Hepatocyte (in vitro differentiated cells): ENCODE results near the gene CCT5. TPM values are rescaled to one million over a fixed set of nuclear protein-coding genes. Genes with fewer than 3 reads are reported as not detected.
"Not testable (repeated sequence)": the region's sequence is repeated elsewhere in the genome, so short reads cannot be mapped to it uniquely, and the experiment has no call there.

Experiments used
- DNase-seq: peaks from one replicate; pipeline ENCODE4 v3.0.0-alpha.2; 2016; ENCODE audit warnings: low spot score
- H2AFZ ChIP-seq: fragments of 200-600 bp; sonication (generic); 2 replicates; pipeline ENCODE4 v1.6.0; 2016; ENCODE audit warnings: antibody characterized with exemption, mild to moderate bottlenecking
- H3K27ac ChIP-seq: fragments of 200-600 bp; sonication (generic); 2 replicates; pipeline ENCODE4 v1.5.1; 2016; ENCODE audit warnings: mild to moderate bottlenecking
- H3K27me3 ChIP-seq: fragments of 200-600 bp; sonication (generic); 2 replicates; pipeline ENCODE4 v1.6.1; 2016
- H3K36me3 ChIP-seq: fragments of 200-600 bp; sonication (generic); replicated peaks from 2 replicates; pipeline ENCODE4 v1.5.1; 2016; ENCODE audit warnings: low read depth; ENCODE audit not compliant: insufficient read depth
- H3K4me1 ChIP-seq: fragments of 200-600 bp; sonication (generic); 2 replicates; pipeline ENCODE4 v1.5.1; 2016; ENCODE audit warnings: mild to moderate bottlenecking, moderate library complexity; ENCODE audit not compliant: insufficient read depth
- H3K4me2 ChIP-seq: fragments of 200-600 bp; sonication (generic); 2 replicates; pipeline ENCODE4 v1.6.0; 2016
- H3K4me3 ChIP-seq: fragments of 200-600 bp; sonication (generic); 2 replicates; pipeline ENCODE4 v1.5.1; 2016; ENCODE audit warnings: mild to moderate bottlenecking
- H3K79me2 ChIP-seq: fragments of 200-600 bp; sonication (generic); 2 replicates; pipeline ENCODE4 v1.6.0; 2017; ENCODE audit warnings: mild to moderate bottlenecking
- H3K9me2 ChIP-seq: fragments of 200-600 bp; sonication (generic); replicated peaks from 2 replicates; pipeline ENCODE4 v1.6.0; 2017; ENCODE audit warnings: mild to moderate bottlenecking; ENCODE audit not compliant: insufficient read depth
- H3K9me3 ChIP-seq: fragments of 200-600 bp; sonication (generic); 2 replicates; pipeline ENCODE4 v1.5.1; 2016; ENCODE audit warnings: low read depth, mild to moderate bottlenecking
- H4K20me1 ChIP-seq: fragments of 200-600 bp; sonication (generic); 2 replicates; pipeline ENCODE4 v1.6.0; 2016; ENCODE audit warnings: mild to moderate bottlenecking; ENCODE audit not compliant: insufficient read depth, poor library complexity, severe bottlenecking
- EZH2 ChIP-seq: fragments of 200-600 bp; sonication (generic); IDR thresholded peaks from 2 replicates; pipeline ENCODE4 v1.6.1; 2016; ENCODE audit warnings: antibody characterized with exemption, mild to moderate bottlenecking, borderline replicate concordance
- EZH2phosphoT487 ChIP-seq: fragments of 200-600 bp; sonication (generic); IDR thresholded peaks from one replicate; pipeline ENCODE4 v1.6.1; 2018; ENCODE audit warnings: antibody characterized with exemption, mild to moderate bottlenecking, low read depth, moderate library complexity; ENCODE audit not compliant: unreplicated experiment, severe bottlenecking
- WGBS: methylation state at CpG from one replicate; pipeline ENCODE4 v1.1.6; 2016; ENCODE audit warnings: low lambda C conversion rate; ENCODE audit errors: missing lambda C conversion rate; 5-methylcytosine and 5-hydroxymethylcytosine counted together
- polyA plus RNA-seq: library from polyadenylated mRNA; unstranded; fragments of >200 nt; fragmentation: Nextera tagmentation; extraction: Ambion mirVana; gene quantifications from 2 replicates; pipeline ENCODE4 v1.2.1, GENCODE V29; 2016
- total RNA-seq: library from RNA; depleted of rRNA; stranded (reverse); fragments of >200 nt; gene quantifications from 2 replicates; pipeline ENCODE4 v1.2.3, GENCODE V29; 2014
- TF ChIP-seq, protein P1 (sequence below): fragments of 200-600 bp; sonication (generic); IDR thresholded peaks from 2 replicates; pipeline ENCODE4 v1.5.1; 2016; ENCODE audit warnings: antibody characterized with exemption, mild to moderate bottlenecking; ENCODE audit not compliant: poor library complexity

The CCT5 gene
- total and polyA plus RNA-seq, 2 experiments from 2014 or later = 203 to 282 TPM

DNA sequence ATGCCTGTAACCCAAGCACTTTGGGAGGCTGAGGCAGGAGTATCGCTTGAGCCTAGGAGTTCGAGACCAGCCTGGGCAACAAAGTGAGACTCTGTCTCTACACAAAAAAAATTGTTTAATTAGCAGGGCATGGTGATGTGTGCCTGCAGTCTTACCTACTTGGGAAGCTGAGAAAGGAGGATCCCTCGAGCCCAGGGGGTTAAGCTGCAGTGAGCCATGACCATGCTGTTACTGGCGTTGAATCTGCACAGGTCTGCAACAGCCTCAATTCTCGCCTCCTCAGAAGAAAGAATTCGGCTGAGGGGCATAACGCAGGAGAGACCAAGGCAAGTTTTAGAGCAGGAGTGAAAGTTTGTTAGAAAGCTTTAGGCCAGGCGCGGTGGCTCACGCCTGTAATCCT lies 18.0 kb downstream of the CCT5 start:
- no peak overlapping the region for H3K27ac ChIP-seq
- no peak overlapping the region for H3K4me3 ChIP-seq
- H3K9me2 ChIP-seq = no peaks in the 10 kb centered on the region
- H3K36me3 ChIP-seq = peaks cover 4% of the 10 kb centered on the region
- no peaks in the 10 kb centered on the region for H4K20me1 ChIP-seq
- no peak overlapping the region for H2AFZ ChIP-seq
- no peak overlapping the region for H3K4me2 ChIP-seq
- 91% methylated on average over 10 of the region's 10 CpGs for WGBS
- H3K79me2 ChIP-seq = no peaks in the 10 kb centered on the region
- H3K27me3 ChIP-seq = no peaks in the 10 kb centered on the region
- no peaks in the 10 kb centered on the region for H3K9me3 ChIP-seq
- TF ChIP-seq, protein P1, sequence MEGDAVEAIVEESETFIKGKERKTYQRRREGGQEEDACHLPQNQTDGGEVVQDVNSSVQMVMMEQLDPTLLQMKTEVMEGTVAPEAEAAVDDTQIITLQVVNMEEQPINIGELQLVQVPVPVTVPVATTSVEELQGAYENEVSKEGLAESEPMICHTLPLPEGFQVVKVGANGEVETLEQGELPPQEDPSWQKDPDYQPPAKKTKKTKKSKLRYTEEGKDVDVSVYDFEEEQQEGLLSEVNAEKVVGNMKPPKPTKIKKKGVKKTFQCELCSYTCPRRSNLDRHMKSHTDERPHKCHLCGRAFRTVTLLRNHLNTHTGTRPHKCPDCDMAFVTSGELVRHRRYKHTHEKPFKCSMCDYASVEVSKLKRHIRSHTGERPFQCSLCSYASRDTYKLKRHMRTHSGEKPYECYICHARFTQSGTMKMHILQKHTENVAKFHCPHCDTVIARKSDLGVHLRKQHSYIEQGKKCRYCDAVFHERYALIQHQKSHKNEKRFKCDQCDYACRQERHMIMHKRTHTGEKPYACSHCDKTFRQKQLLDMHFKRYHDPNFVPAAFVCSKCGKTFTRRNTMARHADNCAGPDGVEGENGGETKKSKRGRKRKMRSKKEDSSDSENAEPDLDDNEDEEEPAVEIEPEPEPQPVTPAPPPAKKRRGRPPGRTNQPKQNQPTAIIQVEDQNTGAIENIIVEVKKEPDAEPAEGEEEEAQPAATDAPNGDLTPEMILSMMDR = no peak
- TF ChIP-seq EZH2phosphoT487 (no peak), EZH2 (no peak)
- H3K4me1 ChIP-seq = peaks cover 5% of the 10 kb centered on the region
- DNase-seq = no peak

DNA sequence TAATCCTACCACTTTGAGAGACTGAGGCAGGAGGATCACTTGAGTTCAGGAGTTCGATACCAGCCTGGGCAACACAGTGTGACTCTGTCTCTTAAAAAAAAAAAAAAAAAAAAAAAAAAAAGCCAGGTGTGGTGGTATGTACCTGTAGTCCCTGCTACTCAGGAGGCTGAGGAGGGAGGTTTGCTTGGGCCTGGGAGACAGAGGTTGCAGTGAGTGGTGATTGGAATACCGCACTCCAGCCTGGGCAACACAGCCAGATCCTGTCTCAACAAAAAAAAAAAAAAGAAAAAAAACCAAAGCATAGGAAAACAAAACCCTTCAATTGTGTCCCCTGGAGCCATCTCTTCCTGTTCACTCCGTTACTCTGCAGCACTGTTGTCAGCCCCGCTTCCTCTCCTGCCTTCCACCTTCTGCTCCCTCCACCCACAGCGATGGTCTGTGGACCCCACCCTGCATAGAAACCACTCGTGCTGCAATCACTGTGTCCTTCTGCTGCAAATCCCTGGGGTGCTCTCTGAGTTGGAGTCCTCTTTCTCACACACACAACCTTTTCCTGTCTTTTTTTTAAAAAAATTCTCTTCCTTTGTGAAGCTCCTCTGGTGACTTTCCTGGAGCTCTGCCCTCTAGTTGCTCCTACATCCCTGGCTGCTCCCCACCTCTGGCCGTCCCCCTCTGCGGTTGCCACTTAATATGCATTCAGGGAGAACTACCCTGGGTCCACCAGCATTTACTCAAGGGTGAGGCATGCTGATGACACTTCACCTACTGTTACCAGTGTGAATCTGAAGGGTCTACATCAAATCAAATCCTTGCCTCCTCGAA lies 22.2 kb downstream of the CCT5 start:
- H3K27ac ChIP-seq = no peak overlapping the region
- no peak for DNase-seq
- H2AFZ ChIP-seq = no peak overlapping the region
- H4K20me1 ChIP-seq = no peaks in the 10 kb centered on the region
- TF ChIP-seq, protein P1 = no peak
- TF ChIP-seq EZH2 = no peak
- TF ChIP-seq EZH2phosphoT487 = no peak
- no peaks in the 10 kb centered on the region for H3K36me3 ChIP-seq
- WGBS = 89% methylated on average over 9 of the region's 9 CpGs
- no peaks in the 10 kb centered on the region for H3K9me3 ChIP-seq
- H3K4me1 ChIP-seq = no peaks in the 10 kb centered on the region
- no peak overlapping the region for H3K4me3 ChIP-seq
- H3K9me2 ChIP-seq = no peaks in the 10 kb centered on the region
- H3K79me2 ChIP-seq = no peaks in the 10 kb centered on the region
- H3K4me2 ChIP-seq = no peak overlapping the region
- no peaks in the 10 kb centered on the region for H3K27me3 ChIP-seq

DNA sequence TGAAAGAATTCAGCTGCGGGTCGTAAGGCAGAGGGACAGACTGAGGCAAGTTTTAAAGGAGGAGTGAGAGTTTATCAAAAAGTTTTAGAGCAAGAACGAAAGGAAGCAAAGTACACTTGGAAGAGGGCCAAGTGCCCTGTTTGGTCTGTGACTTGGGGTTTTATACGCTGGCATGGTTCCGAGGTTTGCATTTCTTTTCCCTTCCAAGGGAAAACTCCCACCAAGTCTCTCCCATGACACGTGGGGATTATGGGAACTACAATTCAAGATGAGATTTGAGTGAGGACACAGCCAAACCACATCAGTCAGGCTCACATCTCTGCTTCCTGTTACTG lies 22.8 kb downstream of the CCT5 start:
- not testable (repeated sequence) for H3K36me3 ChIP-seq

DNA sequence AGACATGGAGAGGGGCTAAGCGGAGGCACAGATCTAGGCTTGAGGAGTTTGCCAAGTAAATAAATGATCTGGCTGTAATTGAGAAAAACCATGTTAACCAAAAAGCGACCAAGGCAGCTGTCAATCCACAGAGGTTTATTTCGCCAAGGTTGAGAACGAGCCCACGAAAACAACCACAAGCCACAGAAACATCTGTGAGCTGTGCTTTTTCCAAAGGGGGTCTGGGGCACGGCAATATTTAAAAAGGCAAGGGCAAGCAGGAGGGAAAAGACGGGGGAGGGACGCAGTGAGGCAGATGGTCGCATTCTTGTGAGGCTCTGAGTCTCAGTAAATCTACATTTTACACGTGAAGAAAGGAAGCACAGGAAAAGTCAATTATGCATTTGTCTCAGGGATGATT lies 25.4 kb downstream of the CCT5 start:
- no peak for DNase-seq
- Histone ChIP-seq H3K27me3 (no peaks in the 10 kb centered on the region), H3K4me2 (no peak overlapping the region), H2AFZ (no peak overlapping the region), H3K4me3 (no peak overlapping the region), H3K27ac (no peak overlapping the region), H3K36me3 (no peaks in the 10 kb centered on the region), H3K79me2 (no peaks in the 10 kb centered on the region), H4K20me1 (no peaks in the 10 kb centered on the region), H3K9me2 (no peaks in the 10 kb centered on the region), H3K4me1 (no peaks in the 10 kb centered on the region), H3K9me3 (no peaks in the 10 kb centered on the region)
- WGBS = 82% methylated on average over 10 of the region's 10 CpGs
- TF ChIP-seq, protein P1 = no peak
- TF ChIP-seq EZH2 (no peak), EZH2phosphoT487 (no peak)

More for the DNA sequence above, 22.8 kb downstream of the CCT5 start:
- H3K4me3 ChIP-seq, DNase-seq, H3K27me3 ChIP-seq, H3K27ac ChIP-seq, H3K9me2 ChIP-seq, H4K20me1 ChIP-seq, H3K4me1 ChIP-seq, H3K9me3 ChIP-seq, H3K79me2 ChIP-seq, H3K4me2 ChIP-seq, H2AFZ ChIP-seq: not testable (repeated sequence)
- 67% methylated on average over 6 of the region's 6 CpGs for WGBS
